SJCRH30 (cell line): ENCODE results near the gene ELAVL1. TPM values are rescaled to one million over a fixed set of nuclear protein-coding genes. Genes with fewer than 3 reads are reported as not detected.
A peak's percentile ranks its signal among the peaks of the same experiment; 100 is the strongest.
"Not testable (repeated sequence)": the region's sequence is repeated elsewhere in the genome, so short reads cannot be mapped to it uniquely, and the experiment has no call there.

Experiments
- DNase-seq, 2 experiments: peaks; one replicate each; pipeline ENCODE4 v3.0.0-alpha.2; 2015 to 2020
- H3K27ac ChIP-seq: fragments of 250-450 bp; sonication (Bioruptor Pico); 2 replicates; pipeline ENCODE4 v1.5.1; 2020; ENCODE audit warnings: mild to moderate bottlenecking, moderate library complexity
- H3K27me3 ChIP-seq: fragments of 250-450 bp; sonication (Bioruptor Pico); 2 replicates; pipeline ENCODE4 v1.5.1; 2020; ENCODE audit warnings: mild to moderate bottlenecking, moderate library complexity
- H3K36me3 ChIP-seq: fragments of 250-450 bp; sonication (Bioruptor Pico); 2 replicates; pipeline ENCODE4 v1.5.1; 2020; ENCODE audit warnings: mild to moderate bottlenecking, moderate library complexity
- H3K4me1 ChIP-seq: fragments of 250-450 bp; sonication (Bioruptor Pico); 2 replicates; pipeline ENCODE4 v1.5.1; 2020; ENCODE audit warnings: mild to moderate bottlenecking, moderate library complexity
- H3K4me3 ChIP-seq: fragments of 250-450 bp; sonication (Bioruptor Pico); 2 replicates; pipeline ENCODE4 v1.5.1; 2020; ENCODE audit warnings: mild to moderate bottlenecking, moderate library complexity
- H3K9me3 ChIP-seq: fragments of 250-450 bp; sonication (Bioruptor Pico); replicated peaks from 2 replicates; pipeline ENCODE4 v1.5.1; 2020; ENCODE audit warnings: mild to moderate bottlenecking, moderate library complexity
- total RNA-seq: library from RNA; depleted of rRNA; stranded (reverse); fragments of >200 nt; shearing (Covaris generic); gene quantifications from 2 replicates; pipeline ENCODE4 v1.2.3, GENCODE V29; 2014

Gene ELAVL1
- total RNA-seq, 1 experiment from 2014 or later, result 79.4 TPM

DNA sequence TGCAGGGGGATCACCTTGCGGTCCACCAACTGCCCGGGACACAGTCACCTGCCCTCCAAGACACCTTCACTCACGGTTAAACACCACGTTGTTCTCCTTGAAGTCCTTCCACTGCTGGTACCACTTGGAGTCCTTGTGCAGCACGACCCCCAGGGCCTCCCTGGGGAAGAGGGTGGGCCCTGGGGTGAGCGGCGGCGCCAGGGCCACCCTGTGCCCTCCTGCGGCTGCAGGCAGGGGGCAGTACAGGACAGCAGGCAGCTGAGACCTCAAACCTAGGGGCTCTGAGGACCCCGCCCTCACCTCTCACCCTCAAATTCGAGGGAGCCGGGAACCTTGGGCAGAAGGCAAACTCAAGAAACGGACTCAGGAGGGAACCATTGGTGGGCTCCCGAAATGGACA, 72.0 kb downstream of the ELAVL1 start:
- H3K27ac ChIP-seq, result no peak overlapping the region
- peaks cover 4% of the 10 kb centered on the region; the same call in 1 of the 2 replicates for H3K4me1 ChIP-seq
- H3K9me3 ChIP-seq, result no peaks in the 10 kb centered on the region
- no peaks in the 10 kb centered on the region for H3K27me3 ChIP-seq
- peaks cover 20% of the 10 kb centered on the region for H3K36me3 ChIP-seq
- DNase-seq, result no peak
- H3K4me3 ChIP-seq, result no peak overlapping the region

DNA sequence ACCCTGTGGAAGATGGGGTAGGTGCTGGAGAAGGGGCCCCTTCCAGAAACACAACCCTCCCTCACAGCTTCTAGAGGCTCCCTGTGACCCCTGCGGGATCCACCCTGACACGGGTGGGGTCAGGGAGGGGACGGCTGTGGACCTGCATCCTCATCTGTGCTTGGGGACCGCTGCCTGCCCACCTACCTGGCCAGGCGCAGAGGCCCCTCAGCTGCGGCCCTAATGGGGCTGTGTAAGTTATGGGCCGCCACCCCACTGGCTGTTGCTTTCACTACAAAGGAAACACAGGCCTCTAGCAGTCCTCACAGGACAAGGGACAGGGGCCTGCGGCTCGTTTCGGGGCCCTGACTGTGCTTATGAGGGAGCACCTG, 72.5 kb downstream of the ELAVL1 start:
- Histone ChIP-seq H3K27me3 (no peaks in the 10 kb centered on the region), H3K4me3 (no peak overlapping the region), H3K36me3 (peaks cover 20% of the 10 kb centered on the region), H3K4me1 (peaks cover 4% of the 10 kb centered on the region; the same call in 1 of the 2 replicates), H3K9me3 (no peaks in the 10 kb centered on the region), H3K27ac (no peak overlapping the region)
- no peak for DNase-seq

GRCh38 chr19:7932276-7932929, 73.0 kb downstream of the ELAVL1 start:
- no peaks in the 10 kb centered on the region for H3K9me3 ChIP-seq
- no peak for DNase-seq
- H3K27ac ChIP-seq, result no peak overlapping the region
- no peaks in the 10 kb centered on the region for H3K27me3 ChIP-seq
- peaks cover 4% of the 10 kb centered on the region; the same call in 1 of the 2 replicates for H3K4me1 ChIP-seq
- H3K36me3 ChIP-seq, result peaks cover 20% of the 10 kb centered on the region
- H3K4me3 ChIP-seq, result no peak overlapping the region

DNA sequence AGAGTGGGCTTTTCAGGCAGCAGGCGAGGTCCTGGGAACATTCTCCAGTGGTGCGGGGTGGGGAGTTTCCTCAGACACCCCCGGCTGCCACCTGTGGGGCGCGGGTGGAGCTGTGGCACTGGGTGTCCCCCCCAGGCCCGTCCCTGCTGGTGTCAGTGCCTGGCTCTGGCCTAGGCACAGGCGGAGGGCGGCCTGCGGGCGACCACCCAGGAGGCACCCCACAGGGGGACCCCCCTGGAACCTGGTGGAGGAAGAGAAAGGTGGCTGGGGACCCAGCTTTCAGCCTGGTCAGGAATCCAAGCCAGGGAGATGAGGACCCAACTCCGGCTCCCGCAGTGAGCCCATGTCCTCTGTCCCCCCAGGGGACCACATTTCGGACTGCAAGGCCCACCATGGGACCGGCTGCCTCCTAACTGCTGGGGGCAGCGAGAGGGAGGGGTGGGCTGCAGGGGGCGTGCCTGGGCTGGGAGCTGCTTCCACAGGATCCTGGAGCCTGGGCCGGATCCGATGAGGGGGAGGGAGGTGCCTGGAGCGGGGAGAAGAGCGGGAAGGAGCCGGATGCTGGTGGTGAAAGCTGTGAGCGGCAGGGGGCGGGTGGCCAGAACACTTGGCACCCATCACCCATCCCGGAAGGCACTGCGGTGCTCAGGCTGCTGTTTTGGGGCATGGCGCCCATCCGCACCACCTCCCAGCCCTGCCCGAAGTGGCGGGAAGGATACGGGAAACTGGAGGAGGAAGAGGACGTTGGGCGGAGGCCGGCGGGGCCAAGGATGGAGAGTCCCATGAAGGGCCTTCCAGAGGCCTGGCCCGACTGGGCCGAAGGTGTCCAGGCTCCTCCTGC, 74.0 kb downstream of the ELAVL1 start:
- no peaks in the 10 kb centered on the region for H3K27me3 ChIP-seq
- peaks cover 4% of the 10 kb centered on the region; the same call in 1 of the 2 replicates for H3K4me1 ChIP-seq
- H3K36me3 ChIP-seq, result peaks cover 20% of the 10 kb centered on the region
- H3K4me3 ChIP-seq, result no peak overlapping the region
- H3K9me3 ChIP-seq, result no peaks in the 10 kb centered on the region
- H3K27ac ChIP-seq, result no peak overlapping the region
- no peak for DNase-seq

- H3K36me3 ChIP-seq, result peaks cover 15% of the 10 kb centered on the region
- no peaks in the 10 kb centered on the region for H3K27me3 ChIP-seq
- DNase-seq, result no peak
- no peaks in the 10 kb centered on the region for H3K9me3 ChIP-seq
- H3K4me3 ChIP-seq, result no peak overlapping the region
- H3K4me1 ChIP-seq, result peaks cover 8% of the 10 kb centered on the region; the same call in 1 of the 2 replicates
- no peak overlapping the region for H3K27ac ChIP-seq
Observed at GRCh38 chr19:7930765-7931164, 74.7 kb downstream of the ELAVL1 start.

- not testable (repeated sequence) for H3K27me3 ChIP-seq, H3K9me3 ChIP-seq, H3K4me3 ChIP-seq, H3K27ac ChIP-seq, DNase-seq, H3K4me1 ChIP-seq
- H3K36me3 ChIP-seq, result peaks cover 13% of the 10 kb centered on the region
Observed at GRCh38 chr19:7930030-7930429, 75.4 kb downstream of the ELAVL1 start.

GRCh38 chr19:7928741-7929701, 76.4 kb downstream of the ELAVL1 start:
- Histone ChIP-seq H3K27me3 (no peaks in the 10 kb centered on the region), H3K4me1 (peaks cover 8% of the 10 kb centered on the region; the same call in 1 of the 2 replicates), H3K9me3 (no peaks in the 10 kb centered on the region), H3K27ac (no peak overlapping the region), H3K4me3 (no peak overlapping the region), H3K36me3 (peaks cover 13% of the 10 kb centered on the region)
- peak; percentile 74 to 78 for DNase-seq

DNA sequence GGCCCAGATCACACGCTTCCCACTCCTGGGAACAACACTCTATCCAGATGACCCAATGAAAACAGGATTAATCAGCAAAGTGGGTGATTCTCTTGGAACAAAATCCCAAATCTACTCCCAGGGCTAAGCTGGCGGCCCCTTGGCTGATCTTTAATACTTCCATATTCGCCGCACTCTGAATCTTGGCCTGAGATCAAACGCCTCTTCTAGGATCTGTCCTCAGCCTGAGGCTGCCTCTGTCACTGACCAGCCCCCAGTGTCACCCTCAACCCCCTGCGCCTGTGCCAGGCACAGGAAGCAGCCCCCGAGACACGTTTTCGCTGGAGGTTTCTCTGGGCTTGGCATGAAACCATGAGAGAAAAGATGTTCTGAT, 77.1 kb downstream of the ELAVL1 start:
- DNase-seq, result no peak
- no peaks in the 10 kb centered on the region for H3K9me3 ChIP-seq
- H3K4me3 ChIP-seq, result no peak overlapping the region
- H3K27me3 ChIP-seq, result no peaks in the 10 kb centered on the region
- H3K27ac ChIP-seq, result no peak overlapping the region
- peaks cover 8% of the 10 kb centered on the region; the same call in 1 of the 2 replicates for H3K4me1 ChIP-seq
- peaks cover 8% of the 10 kb centered on the region for H3K36me3 ChIP-seq

DNA sequence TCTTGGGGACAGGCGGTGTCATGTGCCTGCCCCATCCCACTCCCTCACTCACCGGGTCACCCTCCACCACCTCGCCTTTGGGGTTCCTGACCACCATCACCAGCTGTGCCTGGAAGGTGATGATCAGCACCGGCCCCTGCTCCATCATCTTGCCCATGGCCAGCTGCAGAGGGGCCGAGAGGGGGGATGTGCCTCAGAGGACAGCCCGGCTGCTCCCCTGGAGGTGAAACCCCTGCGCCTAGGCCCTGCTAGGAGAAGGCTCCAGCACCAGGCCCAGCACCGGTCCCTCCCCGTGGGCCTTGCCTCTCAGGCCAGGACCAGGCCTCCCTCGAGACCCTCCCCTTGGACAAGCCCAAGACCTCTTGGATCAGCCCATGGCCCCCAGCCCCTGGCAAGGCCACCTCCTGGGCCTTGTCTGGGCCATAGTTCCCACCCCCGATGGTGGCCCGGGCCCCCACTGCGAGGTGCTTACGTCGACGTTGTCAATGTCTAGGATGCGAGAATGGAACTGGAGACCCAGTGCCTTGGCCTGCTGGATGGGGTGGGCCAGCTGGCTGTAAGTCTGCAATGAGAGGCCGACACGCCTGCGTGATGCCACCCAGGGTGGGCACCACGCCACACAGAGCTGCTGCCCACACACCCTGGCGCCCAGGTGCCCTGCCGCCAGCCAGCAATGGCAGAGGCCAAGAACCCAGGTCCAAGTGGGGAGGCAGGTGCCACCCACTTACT, 77.7 kb downstream of the ELAVL1 start:
- Histone ChIP-seq H3K4me1 (peaks cover 8% of the 10 kb centered on the region; the same call in 1 of the 2 replicates), H3K4me3 (no peak overlapping the region), H3K36me3 (peaks cover 3% of the 10 kb centered on the region; the same call in 1 of the 2 replicates), H3K9me3 (no peaks in the 10 kb centered on the region), H3K27me3 (no peaks in the 10 kb centered on the region), H3K27ac (no peak overlapping the region)
- no peak for DNase-seq

DNA sequence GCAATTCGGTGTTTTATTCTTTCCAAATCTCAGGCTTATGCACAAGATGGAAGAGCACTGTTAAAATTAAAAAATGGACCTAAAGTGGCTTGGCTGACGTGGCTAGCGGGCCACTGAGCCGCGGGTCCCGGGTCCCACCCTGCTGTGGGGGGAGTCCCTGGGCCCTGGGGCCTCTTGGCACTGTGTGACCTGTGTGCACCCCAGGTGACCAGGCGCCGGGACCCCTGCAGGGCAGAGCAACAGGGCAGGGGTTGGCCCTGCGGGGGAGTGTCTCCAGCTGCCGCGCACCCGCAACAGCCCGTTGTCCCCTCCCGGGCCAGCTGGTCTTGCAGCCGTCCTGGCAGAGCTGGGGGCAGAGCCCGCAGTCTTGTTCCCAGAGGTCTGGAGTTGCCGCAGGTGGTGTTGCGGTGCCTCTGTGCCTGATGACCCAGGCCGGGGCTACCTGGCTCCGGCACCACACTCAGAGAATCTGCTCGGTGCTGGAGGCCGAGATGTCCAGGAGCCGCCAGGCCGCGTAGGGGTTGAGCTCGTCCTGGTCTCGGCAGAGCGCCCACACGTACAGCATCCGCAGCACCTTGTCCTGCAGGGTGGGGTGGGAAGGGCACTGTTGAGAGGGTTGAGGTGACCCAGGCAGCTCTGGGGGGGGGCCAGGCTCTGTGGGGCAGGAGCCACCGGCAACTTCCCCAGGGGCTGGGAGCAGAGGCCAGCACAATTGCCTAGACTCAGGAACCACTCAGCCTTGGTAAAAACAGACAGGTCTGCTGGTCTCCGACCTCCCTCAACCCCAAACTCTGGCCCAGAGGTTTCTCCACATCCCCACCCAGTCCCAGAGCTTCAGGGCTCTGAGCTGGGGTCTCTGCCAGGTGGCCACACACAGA, 78.5 kb downstream of the ELAVL1 start:
- Histone ChIP-seq H3K36me3 (no peaks in the 10 kb centered on the region; the same call in 1 of the 2 replicates), H3K4me1 (peaks cover 8% of the 10 kb centered on the region; the same call in 1 of the 2 replicates), H3K9me3 (no peaks in the 10 kb centered on the region), H3K4me3 (no peak overlapping the region), H3K27ac (no peak overlapping the region), H3K27me3 (no peaks in the 10 kb centered on the region)
- DNase-seq, result no peak

GRCh38 chr19:7926021-7926726, 79.3 kb downstream of the ELAVL1 start, which contains the start of gene CTXN1:
CTXN1 (minus strand) TSS chr19:7926135; CDS start chr19:7925538, 597 bp downstream.
- Histone ChIP-seq H3K9me3 (no peaks in the 10 kb centered on the region), H3K27me3 (no peaks in the 10 kb centered on the region), H3K4me3 (peak within 1 kb of the TSS; percentile 55), H3K36me3 (no peaks in the 10 kb centered on the region; the same call in 1 of the 2 replicates), H3K4me1 (peaks cover 8% of the 10 kb centered on the region; the same call in 1 of the 2 replicates), H3K27ac (no peak within 1 kb of the TSS)
- peak; percentile 65 to 70 for DNase-seq

DNA sequence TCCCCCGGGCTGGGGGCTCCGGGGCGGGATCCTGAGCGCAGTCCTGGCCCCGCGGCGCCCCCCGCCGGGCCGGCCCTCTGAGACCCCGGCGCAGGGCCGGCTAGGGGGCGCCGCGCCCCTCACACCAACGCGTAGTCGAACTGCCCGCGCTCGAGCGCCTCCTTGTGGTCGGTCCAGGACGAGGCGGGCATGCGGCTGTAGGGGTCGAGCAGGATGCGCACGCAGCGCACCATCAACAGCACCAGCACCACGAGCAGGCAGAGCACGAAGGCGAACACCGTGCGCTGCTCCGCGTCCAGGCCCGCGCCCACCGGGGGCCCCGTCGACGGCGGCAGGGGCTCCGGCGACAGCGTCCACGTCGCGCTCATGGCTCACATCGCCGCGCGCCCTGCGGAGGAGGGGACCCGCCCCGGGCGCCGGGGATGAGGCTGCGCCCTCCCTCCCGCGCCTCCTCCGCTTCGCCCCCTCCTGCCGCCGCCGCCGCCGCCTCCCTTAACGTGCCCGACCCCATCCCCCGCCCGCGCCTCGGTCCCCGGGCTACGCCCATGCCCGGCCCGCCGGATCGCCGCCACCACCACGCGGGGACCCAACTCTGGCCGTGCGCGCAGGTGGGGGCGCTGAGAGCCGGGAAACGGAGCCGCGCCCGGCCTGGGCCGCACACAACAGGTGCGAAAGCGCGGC, 80.1 kb downstream of the ELAVL1 start:
- Histone ChIP-seq H3K27ac (no peak overlapping the region), H3K9me3 (no peaks in the 10 kb centered on the region), H3K36me3 (no peaks in the 10 kb centered on the region; the same call in 1 of the 2 replicates), H3K4me1 (peaks cover 8% of the 10 kb centered on the region; the same call in 1 of the 2 replicates), H3K27me3 (no peaks in the 10 kb centered on the region), H3K4me3 (peak overlapping the region; percentile 55)
- DNase-seq, result peak; percentile 84 to 91
